EL (cell line): Measurements from ENCODE around the gene ARHGAP25.
A peak's percentile ranks its signal among the peaks of the same experiment; 100 is the strongest.

Source experiments
- DNase-seq: peaks from one replicate; pipeline ENCODE4 v3.0.0-alpha.2; 2016

Gene ARHGAP25, protein sequence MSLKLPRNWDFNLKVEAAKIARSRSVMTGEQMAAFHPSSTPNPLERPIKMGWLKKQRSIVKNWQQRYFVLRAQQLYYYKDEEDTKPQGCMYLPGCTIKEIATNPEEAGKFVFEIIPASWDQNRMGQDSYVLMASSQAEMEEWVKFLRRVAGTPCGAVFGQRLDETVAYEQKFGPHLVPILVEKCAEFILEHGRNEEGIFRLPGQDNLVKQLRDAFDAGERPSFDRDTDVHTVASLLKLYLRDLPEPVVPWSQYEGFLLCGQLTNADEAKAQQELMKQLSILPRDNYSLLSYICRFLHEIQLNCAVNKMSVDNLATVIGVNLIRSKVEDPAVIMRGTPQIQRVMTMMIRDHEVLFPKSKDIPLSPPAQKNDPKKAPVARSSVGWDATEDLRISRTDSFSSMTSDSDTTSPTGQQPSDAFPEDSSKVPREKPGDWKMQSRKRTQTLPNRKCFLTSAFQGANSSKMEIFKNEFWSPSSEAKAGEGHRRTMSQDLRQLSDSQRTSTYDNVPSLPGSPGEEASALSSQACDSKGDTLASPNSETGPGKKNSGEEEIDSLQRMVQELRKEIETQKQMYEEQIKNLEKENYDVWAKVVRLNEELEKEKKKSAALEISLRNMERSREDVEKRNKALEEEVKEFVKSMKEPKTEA

DNA sequence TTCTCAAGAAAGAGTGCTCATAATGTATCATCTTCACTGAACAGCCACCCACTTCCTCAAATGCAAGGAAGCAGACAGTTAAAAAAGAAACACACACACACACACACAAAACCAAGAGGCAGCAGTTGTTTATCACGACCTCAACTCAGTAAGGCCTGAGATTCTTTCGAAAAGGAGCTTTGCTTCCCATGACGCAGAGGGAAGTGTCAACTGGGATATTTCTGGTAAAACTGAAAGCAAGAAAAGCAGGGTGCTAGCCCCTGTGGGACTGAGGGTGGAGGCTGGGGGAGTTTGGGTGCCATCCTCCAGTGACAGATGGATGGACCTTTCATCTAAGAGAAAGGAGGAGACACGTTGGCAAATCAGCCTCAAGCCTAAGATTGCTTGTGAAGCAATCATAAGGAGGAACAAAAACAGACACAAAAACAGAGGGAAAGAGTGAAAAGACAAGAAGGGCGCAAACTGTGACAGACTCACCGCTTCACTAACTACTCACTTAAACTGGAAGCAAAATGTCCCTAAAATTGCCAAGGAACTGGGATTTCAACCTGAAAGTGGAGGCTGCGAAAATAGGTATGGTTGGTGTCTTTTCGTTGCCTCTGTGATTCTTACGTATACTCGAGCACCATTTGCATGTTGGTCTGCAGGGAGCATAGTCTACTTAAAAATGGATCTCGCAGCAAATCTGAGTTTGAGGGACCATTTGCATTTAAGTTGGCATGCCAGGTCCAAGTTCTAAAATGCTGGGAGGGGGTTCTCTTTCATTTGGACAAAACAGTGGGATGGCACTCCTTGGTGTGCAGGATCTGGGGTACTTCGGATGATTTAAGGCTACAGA, at the start of gene ARHGAP25:
TSS of gene ARHGAP25 (plus strand) at position 124 of the 838 bp plus-strand sequence. CDS start at position 513, 389 bp downstream.
- DNase-seq: no peak

DNA sequence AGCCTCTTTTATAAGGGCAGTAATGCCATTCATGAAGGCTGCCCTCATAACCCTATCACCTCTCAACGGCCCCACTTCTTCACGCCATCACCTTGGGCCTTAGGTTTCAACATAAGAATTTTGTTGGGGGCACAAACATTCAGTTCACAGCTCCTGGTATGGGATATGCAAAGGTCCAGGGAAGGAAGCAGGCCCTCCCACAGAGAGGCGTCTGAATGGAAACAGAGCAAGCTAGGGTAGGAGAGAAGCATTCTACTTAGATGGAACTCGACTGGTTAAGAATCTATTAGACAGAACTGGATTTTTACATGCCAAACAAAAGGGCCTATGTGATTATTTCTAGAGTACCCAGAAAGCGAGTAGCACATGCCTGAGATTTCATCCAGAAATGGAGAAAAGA, 48.4 kb upstream of the ARHGAP25 start:
- DNase-seq: no peak

DNA sequence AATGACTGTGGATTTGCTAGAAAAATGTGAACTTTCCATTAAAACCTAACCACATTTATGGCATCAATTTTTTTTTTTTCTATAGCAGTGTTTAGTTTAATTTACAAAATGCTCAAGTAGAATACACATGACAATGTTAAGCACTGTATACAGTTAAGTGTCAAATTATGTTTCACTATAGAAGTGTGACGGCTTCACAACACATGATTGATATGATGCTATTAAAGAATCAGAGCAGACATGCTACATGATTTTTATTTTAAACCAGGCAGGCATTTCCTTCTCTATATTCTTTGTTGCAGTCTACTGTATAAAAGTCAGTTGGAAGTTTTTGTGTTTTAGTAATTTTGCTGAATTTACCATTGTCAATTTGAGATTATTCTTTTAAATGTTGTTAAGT, 47.6 kb upstream of the ARHGAP25 start:
- DNase-seq: no peak

DNA sequence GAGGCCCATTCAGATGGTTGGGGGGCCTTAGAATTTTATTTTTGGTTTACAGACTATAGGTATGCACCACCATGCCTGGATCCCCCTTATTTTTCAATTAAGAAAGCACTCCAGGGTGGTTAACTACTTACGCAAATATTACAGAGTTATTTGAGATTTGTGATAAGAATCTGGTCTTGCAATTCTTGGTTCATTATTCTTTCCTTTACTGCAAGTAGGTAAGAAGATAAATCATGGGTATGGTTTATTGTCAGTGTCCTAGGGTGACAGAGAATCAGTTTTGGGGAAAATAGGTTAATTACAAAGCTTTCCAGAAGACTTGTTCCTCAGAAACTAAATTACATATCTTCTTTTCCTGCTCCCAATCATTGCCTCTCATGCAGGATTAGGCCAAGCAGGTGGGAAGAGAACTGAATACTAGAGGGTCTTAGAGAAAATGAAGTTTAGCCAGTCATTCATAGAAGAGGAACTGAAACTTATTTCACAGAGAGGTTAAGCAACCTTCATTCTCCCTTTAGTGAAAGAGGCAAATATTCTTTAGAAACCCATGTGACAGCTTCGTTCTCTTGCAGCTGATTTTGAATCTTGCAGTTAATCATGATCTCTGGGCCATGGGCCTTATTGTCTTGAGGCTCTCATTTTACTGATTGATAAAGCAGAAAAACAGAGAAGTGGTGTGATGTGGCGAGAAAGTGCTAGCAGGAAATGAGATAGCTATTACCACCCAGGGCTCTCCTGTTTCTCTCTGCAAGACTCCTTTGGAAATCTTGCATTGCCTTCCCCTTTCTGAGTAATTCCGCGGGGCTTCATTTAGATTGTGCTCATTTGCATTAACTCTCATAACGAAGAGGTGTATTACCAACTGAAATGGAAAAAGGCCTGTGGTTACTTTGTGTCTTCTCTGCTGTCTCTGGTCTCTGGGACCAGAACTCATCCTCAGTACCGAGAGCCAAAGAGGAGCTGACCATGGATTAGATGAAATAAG, 44.8 kb upstream of the ARHGAP25 start:
- DNase-seq: no peak

DNA sequence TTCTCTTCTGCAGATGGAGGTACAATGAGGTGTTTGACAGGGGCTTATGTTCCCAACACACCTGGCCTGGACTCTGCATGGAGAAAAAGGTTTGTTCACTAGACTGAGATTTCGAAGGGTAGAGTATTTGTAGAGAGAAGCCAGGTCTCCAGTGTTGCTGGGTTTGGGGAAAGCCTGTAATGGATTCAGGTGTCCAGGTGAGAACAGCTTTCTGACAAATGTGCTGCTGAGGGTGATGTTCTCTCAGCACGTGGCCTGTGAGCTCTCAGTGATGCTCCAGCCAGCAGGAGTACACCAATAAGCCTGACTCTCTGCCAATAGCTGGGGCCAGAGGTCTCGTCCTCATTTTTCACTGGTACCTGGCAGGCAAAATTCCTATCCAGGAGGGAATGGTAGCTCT, 43.8 kb upstream of the ARHGAP25 start:
- DNase-seq: no peak

DNA sequence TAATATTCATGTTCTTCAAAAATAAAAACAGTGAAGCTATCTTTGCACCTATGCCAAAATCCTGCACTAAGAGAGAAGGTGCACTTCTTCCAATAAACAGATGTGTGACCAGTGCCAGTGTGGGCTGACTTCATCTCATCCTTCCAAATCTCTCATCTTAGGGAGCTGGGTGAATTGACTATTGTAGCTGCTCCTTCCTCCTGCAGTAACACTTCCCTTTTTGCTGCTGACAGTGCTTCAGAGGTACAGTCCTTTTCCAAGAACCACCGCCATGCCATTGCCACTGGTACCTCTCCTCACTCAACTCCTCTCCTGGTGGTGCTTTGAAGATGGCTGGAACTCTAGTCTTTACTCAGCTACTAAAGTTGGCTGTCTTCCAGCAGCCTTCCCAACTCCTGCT, 42.1 kb upstream of the ARHGAP25 start:
- DNase-seq: no peak

DNA sequence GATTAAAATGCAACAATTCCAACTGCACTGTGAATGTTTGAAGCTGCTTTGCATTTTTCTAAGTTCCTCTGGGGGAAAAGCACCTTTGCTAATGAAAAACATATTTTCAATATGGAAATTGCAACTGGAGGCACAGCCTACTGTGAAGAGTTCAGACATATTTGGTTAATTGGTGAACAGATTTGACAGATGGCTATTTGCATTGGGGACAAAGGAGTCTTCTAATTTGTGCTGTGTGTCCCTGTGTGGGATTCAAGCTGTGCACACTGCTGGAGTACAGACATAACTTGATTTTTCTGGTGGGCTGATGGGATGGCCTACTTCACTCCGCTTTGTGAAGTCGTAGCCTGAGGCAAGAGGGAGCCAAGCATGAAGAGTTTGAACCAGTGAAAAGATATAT, 40.7 kb upstream of the ARHGAP25 start:
- no peak for DNase-seq

DNA sequence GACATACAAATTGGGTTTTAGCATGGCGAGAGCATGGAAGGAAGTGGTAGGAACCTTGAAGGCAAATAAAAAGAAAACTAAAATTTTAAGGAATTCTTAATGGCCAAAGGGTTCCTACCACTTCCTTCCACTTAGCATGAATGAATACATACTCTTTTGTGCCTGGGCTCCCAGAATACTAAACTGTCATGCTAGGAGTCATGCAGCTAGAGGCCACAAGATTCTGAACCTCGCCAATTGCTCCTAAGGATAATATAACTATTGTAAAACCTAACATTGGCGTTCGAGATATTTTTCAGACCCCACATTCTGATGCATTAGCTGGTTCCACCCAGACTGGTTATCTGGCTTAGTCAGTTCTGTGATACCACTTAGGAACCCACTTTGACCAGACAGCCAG, 38.6 kb upstream of the ARHGAP25 start:
- DNase-seq: no peak

DNA sequence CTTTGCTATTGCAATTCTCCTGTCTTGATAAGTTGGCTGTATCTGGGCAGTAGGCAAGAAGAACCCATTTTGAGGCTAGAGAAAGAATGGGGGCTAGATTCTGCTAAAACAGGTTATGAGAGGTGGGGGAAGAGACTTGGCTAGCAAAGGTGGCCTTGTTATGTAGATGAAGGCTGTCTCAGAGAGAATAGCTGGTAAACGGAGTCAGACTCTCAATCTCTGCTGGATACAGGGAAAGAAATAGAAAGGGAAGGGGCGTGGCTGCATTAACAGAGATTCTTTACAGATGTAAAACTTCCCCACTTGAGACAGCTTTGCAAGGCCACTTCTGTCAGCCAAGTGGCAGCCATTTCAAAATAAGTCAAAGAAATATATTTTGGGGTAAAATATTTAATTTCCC, 38.1 kb upstream of the ARHGAP25 start:
- DNase-seq: no peak

DNA sequence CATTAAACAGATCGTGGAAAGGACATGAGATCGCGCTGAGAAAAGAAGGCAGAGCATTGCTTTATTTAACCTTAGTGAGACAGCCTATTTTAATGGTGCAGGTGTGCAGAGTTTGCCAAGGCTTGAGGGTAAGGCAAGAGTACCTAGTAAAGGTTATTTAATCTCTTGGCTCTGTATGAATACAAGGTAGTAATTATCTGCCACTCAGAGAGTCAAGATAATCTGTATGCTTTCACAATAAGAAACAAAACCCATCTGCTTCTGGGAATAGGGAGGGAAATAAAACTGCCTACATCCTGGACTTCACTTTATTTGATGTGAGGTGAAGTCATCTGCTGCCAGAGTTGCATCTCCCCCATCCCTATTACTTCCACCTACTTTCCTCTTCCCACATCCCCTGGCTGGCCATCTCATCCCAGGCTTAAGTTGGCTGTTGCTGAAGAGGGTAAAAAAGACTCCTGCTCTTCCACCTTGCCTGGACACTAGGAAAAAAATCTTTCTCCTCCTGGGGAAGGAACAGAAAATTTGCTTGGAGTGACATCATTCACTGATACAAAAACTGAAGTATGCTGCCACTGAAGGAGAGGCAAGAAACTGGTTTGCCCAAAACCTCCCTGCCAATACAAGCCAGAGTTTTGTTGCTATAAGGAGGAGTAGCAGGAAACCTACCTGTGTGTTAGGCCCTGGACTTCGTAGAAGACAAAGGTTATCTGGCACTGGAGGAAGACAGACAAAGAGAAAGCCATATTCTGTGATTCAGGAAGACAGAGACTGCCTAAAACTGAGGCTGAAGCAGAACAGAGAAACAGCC, 35.8 kb upstream of the ARHGAP25 start:
- no peak for DNase-seq

DNA sequence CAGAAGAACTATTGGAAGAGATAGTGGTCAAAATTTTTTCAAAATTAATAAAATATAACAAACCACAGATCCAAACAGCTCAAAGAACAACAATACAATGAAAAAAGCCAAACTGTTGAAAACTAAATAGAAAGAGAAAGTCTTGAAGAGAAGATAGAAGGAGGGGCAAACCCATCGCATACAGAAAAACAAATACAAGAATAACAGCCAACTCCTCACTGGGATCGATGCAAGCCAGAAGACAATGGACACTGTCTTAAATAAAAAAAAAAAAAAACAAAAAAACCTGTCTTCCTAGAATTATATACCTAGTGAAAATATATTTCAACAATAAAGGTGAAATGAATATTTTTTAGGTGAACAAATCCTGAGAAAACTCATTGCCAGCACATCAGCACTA, 34.1 kb upstream of the ARHGAP25 start:
- DNase-seq: no peak

DNA sequence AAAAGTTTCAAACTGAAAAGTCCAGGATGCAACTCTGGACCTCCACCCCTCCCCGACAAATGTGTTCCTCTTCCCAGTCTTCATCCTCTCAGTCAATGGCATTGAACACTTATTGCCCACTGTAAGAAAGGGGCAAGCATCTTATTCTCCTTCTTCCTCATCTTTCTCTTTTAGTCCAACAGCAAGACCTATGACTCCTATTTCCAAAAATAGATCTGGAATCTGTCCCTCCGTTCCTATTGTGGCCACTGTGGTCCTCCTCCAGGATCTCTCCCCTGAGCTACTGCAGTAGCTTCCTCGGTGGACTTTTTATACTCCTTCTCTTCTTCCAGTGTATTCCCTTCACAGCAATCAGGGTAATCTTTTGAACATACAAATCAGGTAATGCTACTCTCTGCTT, 28.0 kb upstream of the ARHGAP25 start:
- DNase-seq: no peak

DNA sequence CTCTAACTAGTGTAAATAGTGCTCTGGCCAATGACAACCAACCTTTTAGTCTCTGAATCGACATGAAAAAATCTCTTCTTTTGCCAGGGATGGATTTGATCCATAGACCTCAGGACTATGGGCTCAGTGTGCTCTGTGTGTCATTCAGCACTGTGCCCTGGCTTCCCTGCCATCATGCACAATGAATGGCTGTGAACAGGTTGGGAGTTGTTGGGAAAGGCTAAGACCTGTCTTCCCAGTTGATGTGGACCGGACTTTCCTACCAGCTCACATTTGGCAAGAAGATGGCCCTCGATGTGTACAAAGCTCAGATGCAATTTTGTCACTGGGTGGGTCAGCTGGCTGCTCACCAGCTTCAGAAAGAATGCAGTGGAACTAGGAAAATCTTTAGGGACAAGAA, 26.0 kb upstream of the ARHGAP25 start:
- no peak for DNase-seq

DNA sequence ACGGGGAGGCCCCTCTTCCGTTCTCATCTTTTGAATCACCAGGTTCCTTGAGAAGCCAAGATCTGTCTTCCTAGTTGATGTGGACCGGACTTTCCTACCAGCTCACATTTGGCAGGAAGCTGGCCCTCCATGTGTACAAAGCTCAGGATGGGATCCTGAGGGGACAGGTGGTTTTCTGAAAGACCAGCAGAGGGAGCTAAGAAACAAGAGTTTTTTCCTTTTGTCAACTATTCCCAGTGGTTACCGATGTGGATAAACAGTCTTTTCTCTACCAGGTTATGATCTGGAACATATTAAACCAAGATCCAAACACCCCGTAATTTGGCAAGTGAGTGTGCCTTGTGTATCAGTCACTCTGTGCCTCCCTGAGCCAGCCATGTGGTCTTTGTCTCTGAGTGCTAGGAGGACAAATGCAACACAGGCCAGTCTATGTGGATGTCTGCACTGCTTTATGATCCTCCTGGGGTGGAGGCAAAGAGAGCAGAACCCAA, 25.1 kb upstream of the ARHGAP25 start:
- peak; percentile 62 for DNase-seq

DNA sequence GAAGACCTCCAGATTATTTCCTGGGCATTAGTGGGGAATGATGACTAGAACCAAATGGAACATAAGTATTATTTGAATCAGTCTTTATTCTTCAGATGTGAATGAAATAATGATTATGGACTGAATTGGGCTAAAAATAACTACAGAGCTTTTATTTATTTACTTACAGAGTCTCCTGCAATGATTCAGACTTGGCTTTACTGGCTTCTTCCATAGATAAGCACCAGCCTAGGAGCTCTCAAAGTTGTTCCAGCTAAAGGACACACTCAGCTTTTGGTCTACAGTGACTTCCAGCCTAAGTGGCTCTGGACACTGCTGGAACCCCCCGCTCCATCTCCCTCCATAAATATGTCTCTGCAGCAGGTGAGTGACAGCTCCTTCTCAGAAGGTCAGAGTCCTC, 24.3 kb upstream of the ARHGAP25 start:
- peak; percentile 14 for DNase-seq

DNA sequence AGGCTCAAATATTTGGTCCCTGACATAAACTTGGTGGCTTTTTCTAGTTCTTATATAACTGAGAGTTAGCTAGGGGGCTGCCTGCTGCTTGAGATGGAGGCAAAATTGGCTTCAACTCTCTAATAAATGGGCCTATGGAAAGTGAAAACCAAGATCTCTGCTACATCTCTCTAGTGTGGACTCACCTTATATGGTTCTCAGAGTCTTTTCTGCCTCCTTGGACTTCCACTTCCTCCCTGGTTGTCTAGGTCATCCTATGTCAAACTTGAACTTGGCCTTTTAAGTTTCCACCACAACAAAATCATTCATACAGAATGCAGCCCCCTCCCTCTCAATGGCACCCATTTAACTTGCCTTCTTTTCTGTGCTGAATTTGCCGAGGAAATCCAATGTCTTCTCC, 23.9 kb upstream of the ARHGAP25 start:
- DNase-seq: no peak

DNA sequence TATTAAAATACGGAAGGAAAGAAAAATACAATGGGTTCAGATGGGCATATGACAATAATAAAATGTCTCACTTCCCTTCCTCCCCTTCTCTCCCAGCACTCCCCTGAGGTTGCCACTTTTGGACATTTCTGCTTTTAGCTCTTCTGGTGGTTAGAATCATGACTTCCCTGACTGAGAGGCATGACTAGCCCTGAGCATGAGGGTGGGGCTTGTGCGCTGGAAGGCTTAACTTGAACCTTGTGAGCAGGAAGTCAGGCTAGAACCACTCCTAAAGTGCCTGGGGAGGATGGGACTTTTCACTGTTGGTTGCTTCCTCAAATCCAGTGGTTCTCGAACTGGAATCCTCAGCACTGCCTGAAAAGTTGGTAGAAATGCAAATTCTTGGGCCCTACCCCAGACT, 19.7 kb upstream of the ARHGAP25 start:
- no peak for DNase-seq

DNA sequence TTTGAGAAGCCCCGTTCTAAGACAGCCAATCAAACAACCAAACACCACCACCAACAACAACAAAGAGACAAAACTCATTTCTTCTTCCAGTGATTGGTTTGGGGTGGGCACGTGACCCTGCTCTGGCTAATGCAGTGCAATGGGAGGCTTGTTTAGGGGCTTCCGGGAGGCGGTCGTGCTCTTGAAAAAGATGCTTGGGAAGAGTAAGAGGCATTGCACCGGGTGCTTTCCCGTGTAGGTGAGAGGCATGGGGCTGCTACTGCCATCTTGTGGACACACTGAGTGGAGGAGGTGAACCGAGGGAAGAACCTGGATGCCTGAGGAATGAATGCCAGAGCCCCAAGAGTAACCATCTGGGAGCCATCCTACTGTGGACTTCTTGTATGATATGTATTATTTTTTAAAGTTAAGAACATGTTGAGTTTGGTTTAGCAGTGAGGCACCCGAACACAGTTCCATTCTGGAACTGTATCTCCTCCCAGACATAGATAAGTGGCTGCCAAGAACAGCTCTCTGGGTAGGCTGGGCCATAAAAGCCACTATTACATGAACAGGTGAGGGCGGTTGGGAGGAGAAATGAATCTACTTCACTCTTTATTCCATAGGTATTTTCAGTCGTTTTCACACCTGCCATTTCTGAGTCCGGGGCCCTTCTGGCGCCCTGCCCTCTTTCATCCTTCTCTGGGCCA, 19.1 kb upstream of the ARHGAP25 start:
- peak; percentile 53 for DNase-seq

DNA sequence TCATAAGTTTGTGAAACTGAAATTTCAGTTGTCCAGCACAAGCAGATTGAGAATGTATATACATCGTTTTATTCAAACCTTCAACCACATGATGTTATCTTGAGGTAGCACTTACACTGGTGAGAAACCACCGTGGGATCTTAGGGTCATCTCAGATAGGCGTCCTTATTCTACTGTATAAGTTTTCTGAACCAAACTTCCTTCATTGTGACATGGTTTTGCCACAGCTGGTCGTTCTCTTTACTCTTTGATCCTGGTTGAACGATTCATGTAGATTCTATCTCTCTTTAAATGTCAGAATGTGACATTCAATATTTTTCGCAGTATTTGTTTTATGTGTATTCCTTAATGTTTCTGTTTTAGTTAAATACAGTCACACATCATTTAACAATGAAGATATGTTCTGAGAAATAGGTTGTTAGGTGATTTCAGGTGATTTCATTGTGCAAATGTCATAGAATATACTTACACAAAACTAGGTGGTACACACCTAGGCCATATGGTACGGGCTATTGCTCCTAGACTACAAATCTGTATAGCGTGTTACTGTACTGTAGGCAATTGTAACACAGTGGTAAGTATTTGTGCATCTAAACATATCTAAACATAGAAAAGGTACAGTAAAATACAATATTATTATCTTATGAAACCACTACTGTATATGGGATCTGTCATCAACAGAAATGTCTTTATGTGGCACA, 17.9 kb upstream of the ARHGAP25 start:
- DNase-seq: no peak

DNA sequence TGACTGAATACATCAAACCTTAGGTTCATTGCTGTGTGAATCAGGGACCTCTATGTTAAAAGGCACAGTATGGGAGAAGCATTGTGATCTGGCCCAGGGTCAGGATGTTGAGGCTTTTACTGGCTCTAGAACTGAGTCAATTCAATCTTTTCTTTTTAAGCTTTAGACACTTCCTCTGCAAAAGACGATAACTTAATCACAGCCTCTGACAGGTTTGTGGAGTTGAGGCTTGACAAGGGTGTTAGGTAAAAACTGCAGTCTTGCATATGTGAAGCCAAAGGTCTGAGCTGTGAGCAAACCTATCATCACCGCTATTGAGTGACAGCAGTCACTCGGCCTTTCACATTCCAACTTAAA, 17.3 kb upstream of the ARHGAP25 start:
- DNase-seq: no peak
